ENCODE data around the gene LANCL3.
A peak's percentile ranks its signal among the peaks of the same experiment; 100 is the strongest.
"Not testable (repeated sequence)": the region's sequence is repeated elsewhere in the genome, so short reads cannot be mapped to it uniquely, and the experiment has no call there.

LANCL3 gene

DNA sequence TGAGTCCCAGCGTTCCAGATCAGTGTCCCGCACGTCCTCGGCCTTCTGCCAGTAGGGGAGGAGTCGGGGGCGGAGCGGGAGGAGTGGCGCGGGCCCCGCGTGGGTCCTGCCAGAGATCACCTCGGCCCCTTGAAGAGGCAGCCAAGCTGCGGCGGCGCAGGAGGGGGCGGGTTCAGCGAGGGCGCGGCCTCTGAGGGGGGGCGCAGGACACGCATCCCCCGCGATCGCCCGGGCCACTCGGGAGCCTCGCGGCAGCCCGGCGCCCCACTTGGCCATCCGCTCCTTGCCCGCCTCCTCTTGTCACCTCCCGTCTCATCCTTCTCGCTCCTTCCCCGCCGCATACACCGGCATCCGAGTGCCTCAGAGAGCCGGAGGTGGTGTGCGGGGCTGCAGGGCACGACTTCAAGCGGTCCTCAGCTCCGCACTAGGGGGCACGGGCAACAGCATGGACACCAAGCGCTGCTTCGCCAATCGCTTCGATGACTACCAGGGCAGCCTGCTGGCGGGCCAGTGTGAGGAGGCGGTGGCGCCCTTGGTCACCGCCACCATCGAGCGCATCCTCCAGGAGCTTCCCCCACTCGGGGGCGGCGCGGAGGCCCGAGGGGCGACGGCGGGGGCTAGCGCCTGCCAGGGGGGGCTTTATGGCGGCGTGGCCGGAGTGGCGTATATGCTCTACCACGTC lies at the start of gene LANCL3:
TSS of gene LANCL3 (plus strand) at position 236 of the 682 bp plus-strand sequence. CDS start at position 446, 210 bp downstream.
- DNase-seq: not testable (repeated sequence)

DNA sequence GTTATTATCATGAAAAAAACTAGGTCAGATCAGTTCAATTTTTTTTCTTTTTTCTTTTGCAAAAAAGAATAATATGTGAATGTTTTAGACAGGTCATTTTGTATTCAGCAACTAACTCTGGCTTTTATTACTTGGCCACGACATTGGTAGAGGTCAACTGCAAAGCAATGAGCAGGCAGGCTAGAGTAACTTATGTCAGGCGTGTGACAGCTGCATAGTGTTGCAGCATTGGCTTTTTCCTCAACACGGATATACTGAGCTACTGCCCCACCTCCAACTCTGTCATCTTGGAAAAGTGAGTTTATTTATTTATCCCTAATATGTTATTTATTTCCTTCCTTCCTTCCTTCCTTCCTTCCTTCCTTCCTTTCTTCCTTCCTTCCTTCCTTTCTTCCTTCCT lies 47.8 kb upstream of the LANCL3 start:
- not testable (repeated sequence) for DNase-seq

DNA sequence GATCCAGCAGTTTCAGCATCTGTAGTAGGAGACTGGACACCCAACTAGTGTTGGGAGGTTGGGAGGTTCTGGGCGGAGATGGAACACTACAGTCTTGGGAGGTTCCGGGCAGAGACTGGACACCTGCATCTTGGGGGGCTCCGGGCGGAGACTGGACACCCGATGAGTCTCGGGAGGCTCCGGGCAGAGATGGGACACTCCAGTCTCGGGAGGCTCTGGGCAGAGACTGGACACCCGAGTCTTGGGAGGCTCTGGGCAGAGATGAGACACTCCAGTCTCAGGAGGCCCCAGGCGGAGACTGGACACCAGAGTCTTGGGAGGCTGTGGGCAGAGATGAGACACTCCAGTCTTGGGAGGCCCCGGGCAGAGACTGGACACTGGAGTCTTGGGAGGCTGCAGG lies 29.5 kb upstream of the LANCL3 start:
- DNase-seq: no peak

DNA sequence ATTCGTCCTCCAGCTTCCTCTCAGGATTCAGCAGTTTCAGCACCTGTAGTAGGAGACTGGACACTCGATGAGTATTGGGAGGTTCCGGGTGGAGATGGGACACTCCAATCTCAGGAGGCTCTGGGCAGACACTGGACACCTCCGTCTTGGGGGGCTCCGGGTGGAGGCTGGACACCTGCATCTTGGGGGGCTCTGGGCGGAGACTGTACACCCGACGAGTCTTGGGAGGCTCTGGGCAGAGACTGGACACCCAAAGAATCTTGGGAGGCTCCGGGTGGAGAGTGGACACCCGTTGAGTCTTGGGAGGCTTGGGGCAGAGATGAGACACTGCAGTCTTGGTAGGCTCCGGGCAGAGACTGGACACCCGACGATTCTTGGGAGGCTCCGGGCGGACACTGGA lies 28.7 kb upstream of the LANCL3 start:
- DNase-seq: no peak

DNA sequence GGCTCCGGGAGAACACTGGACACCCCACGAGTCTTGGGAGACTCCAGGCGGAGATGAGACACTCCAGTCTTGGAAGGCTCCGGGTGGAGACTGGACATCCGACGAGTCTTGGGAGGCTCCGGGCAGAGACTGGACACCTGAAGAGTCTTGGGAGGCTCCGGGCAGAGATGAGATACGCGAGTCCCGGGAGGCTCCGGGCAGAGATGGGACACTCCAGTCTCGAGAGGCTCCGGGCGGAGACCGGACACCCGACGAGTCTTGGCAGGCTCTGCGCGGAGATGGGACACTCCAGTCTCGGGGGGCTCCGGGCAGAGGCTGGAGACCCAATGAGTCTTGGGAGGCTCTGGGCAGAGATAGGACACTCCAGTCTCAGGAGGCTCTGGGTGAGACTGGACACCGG lies 28.1 kb upstream of the LANCL3 start:
- DNase-seq: no peak

DNA sequence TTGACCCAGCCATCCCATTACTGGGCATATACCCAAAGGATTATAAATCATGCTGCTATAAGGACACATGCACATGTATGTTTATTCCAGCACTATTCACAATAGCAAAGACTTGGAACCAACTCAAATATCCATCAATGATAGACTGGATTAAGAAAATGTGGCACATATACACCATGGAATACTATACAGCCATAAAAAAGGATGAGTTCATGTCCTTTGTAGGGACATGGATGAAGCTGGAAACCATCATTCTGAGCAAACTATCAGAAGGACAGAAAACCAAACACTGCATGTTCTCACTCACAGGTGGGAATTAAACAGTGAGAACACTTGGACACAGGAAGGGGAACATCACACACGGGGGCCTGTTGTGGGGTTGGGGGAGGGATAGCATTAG lies 26.9 kb upstream of the LANCL3 start:
- DNase-seq: not testable (repeated sequence)

DNA sequence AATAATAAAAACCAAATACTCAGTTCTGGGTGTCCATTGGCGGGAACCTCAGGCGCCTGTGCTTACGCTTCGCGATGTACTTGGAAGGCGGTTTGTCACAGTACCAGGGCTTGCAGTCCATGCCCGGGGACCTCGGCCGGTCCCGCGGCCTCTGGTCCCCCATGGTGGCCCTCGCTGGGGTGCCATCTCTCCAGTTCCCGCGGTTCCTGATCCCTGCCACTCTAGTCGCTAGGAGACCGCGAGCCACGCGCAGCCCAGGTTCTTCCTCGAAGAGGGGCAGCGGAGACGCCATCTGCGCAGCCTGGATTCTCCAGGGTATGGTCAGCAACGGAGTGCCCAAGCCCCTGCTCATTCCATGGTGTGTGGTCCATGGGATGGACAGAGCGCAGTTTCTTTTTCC lies 26.4 kb upstream of the LANCL3 start:
- DNase-seq: no peak

DNA sequence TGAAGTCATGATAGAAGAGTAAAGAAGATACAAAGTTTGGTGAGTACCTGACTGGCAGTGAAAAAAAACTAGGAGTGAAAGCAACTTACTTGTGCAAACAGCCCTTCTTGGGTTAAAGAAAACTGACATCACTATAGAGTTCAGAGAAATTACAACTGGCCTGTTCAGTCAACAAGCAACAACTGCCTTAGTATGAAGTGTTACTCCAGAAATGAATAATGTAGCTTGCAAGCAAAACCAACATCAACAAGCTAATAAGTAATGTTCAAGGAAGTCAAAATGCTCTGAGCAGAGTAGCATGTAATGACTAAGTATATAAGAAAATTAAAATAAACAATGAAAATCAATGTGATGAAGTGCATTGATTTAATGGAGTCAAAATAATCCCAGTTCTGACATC lies 21.8 kb upstream of the LANCL3 start:
- DNase-seq: not testable (repeated sequence)

DNA sequence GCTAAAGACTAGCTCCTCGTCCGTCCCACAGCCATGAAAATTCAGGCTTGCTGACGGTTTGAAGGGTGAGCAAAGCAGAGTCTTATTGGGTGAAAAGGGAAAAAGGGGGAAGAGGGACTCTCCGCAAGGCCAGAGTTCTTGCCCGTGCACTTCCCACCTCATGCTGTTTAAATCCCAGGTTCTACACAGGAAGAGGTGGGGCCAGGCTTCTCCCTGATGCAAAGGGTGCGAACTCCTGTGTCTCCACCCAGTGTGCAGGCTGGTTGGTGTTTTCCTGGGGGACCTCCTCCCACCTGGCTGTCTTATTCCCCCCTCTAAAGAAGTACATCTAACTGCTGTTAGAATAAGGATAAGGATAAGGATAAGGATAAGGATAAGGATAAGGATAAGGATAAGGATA lies 18.0 kb upstream of the LANCL3 start:
- no peak for DNase-seq

DNA sequence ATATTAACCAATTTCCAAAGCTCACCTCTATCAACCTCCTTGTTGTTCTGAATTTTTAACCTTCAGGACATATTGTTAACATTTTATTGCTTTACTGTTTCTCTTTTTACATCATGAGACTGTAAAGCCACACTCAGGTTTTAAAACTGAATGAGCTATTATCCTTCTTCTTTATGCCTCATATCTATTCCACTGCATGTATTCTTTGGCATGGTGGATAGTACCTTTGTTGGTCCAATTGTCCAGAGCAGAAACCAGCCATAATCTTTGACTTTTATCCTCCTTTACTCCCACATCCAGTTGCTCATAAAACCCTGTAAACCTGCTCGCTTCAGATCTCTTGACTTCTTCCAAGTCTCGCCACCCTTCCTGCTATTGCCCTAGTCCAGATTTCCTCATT lies 6.2 kb upstream of the LANCL3 start:
- not testable (repeated sequence) for DNase-seq

DNA sequence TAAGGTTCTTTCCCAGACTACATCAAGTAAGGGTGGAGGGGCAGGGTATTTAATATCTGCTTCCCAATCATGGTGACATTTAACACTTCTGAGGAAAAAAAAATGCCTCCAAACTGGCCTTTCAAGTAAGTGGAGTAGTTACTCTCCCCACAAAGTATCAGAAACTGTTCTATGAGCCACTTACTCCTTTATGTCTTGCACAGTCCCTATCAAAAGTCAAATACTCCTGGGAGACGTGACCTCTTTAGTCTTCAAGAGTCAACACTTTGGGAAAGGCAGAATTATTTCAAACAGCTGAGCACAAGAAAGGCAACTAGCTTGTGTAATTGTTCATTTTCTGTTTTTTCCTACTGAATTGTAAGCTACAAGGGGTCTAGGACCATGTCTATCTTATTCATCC lies 1.1 kb upstream of the LANCL3 start:
- DNase-seq: not testable (repeated sequence)

DNA sequence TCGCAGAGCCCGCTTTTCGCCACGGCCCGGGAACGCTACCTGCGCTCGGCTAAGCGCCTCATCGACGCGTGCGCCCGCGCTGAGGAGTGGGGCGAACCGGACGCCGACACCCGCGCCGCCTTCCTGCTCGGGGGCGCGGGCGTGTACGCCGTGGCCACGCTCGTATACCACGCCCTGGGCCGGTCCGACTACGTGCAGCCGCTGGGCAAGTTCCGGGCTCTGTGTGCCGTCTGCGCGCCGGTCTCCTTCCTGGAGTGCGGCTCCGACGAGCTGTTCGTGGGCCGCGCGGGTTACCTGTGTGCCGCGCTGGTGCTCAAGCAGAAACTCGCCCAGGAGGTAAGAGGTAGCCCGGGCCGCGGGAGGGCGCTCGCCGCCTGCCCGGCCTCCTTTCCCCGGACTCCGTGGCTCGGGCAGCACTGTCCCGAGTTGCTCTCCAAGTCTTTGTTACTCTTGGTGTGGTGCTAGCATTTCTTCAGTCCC lies 687 bp downstream of the LANCL3 start:
- DNase-seq: peak; percentile 59

DNA sequence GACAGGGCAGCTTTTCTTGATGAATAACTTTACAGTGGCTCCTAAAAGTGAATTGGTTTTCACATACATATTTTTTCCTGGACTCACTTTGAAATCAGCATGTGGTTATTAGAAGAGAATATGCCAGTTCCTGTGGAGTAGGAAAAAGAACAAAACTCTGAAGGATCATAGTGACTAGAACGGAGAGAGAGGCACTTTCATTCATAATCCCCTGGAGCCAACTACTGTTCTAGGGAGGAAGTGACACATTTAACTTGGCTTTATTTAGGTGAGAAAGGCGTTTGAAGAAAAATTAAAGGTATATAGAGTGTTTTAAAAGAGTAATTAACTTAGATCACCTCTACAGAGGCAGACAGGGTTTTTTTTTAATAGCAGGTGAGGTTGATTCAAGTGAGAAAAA lies 1.7 kb downstream of the LANCL3 start:
- DNase-seq: not testable (repeated sequence)

DNA sequence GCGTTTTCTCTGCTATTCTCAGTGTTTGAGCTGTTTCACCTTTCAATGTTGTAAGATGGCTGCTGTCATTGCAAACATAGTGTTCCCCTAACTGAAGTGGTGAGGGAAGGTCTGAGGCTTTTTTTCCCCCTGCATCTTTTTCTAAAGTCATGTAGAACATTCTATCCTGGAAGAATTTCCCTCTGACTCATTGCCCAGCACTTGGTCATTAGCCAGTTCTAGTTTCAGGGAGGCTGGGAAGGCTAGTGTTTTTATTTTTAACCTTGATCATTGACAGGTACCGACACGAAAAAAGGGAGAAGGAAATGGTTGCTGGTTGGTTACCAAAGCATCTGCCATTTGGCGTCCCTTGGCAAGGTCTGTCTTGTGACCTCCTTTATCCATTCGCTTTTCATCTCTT lies 6.6 kb downstream of the LANCL3 start:
- DNase-seq: no peak

DNA sequence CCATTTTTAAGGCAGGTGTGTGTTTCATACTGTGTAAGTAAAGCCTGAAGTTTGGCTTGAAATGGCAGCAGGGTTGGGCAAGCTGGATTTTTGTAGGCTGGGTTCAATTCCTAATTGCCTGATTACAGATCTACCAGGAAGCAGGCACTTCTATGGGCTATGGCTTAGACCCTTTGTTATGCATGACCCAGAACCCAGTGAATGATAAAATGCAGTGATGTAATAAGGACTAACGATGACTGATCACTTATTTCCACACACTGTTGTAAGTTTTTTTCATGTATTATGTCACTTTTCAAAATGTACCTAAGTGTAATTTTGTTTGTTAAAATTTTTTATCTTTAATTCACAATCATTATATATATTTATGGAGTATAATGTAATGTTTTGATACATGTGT lies 8.6 kb downstream of the LANCL3 start:
- no peak for DNase-seq

DNA sequence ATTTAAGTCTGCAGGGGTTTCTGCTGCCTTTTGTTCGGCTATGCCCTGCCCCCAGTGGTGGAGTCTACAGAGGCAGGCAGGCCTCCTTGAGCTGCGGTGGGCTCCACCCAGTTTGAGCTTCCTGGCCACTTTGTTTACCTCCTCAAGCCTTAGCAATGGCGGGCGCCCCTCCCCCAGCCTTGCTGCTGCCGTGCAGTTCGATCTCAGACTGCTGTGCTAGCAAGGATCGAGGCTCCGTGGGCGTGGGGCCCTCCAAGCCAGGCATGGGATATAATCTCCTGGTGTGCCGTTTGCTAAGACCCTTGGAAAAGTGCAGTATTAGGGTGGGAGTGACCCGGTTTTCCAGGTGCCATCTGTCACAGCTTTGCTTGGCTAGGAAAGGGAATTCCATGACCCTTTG lies 15.9 kb downstream of the LANCL3 start:
- not testable (repeated sequence) for DNase-seq

DNA sequence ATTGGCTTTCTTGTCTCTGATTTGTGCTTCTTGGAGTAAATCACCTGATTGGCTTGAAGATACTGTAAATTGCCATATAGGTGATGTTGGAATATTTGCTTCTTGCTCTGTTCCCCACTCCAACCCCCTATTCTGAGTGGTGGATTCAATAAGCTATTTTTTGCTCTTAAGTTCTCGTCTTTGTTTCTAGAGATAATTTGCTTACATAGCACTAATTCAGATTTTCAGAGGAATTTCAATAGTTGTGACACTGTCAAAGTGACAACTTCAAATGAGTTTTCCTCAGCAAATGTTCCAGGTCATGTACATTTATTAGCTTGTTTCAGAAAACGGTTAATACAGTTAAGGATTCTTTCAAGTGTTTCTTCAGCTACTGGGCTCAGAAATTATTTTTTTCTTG lies 18.6 kb downstream of the LANCL3 start:
- no peak for DNase-seq

DNA sequence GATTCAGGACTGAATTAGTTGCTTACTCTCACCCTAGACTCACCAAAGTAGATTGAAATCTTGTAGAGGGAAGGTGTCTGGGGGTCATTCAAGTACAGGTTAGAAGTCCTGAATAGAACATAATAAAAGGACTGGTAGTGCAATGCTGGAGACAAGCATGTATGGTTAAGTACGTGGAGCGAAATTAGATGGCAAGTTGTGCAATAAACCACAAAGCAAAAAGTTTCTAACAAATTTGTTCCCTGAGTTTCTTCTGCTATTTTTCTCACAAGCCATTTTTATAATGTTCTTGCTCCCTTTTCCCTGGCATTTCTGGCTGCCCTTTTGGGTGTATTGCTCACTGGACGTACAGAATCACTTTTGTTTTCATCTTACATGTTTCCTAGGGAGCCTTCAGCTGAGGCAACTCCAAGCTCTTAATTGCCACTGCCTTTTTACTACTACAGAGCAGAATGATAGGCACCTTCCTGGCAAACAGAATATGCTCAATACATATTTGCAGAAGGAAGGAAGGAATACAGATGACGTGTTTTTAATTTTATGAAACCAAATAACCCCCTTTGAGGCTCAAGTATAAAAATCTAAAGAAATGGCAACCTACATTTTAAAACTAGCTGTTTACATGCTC lies 23.4 kb downstream of the LANCL3 start:
- DNase-seq: no peak

DNA sequence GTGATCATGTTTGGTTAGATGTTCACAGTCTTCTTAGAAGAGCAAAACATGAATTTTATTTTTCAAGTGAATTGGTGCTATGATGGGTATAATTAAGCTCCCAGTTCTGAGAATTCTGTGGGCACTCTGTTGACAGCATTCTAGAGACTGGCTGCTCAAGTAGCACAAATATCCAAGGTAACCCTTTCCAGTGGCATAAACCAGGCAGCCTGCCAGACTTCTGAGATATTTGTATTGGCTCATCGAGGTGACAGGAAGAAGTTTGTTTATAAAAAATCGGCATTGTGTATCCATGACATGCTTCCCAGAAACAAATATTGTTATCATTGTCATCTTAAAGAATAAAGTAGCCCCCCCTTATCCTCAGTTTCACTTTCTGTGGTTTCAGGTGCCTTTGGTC lies 28.3 kb downstream of the LANCL3 start:
- DNase-seq: peak; percentile 4

DNA sequence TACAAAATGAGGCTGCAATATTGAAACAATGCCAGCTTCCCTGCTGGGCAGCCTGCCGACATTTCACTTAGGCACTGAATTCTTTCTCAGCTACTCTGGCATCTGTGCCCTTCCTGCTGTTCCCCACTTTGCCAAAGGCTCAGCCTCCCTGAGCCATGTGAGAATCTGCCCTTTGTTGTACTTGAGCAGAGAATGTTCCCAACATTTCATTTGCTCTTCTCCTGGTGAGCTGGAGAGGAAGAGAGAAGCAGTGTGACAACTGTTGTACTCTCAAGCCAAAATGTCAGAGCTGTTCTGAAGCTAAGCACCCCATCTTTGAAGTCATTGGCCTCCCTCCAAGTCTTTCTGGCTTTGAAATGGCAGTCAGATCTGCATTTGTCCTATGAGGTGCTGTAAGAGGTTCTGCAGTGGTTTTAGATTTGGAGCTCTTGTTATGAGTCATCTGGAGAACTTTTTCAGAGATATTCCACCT lies 32.5 kb downstream of the LANCL3 start:
- peak; percentile 32 for DNase-seq

DNA sequence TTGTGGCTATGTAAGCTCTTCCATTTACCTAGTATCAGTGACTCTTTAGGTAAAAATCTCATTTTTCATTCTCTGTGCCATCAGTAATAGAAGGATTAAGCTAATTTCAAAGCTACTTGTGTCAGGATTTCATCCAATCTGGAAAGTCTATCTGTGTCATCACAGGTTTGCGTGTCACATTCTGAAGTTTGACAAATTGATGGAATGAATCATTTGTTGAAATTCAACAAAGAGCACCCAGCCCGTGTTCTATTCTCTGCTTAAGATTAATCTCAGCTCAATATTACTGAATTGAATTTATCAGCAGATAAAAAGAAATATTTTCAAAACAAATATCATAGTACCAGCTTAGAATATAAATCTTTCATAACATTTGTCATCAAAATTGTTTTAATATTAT lies 35.8 kb downstream of the LANCL3 start:
- no peak for DNase-seq

DNA sequence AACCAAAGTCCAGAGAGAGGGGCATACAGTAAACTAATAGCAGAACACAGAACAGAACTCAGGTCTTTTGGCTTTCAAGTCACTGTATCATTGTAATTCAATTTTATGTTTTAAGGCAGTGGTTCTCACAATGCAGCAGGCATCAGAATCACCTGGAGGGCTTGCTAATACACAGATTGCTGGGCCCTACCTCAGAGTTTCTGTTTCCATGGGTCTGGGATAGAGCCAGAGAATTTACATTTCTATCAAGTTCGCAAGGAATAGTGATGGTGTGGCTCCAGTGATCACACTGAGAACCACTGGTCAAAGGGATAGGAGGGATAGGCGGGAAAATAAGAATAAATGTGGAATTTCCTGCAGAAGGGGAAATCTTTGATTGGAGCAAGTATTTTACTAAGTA lies 36.7 kb downstream of the LANCL3 start:
- DNase-seq: no peak

DNA sequence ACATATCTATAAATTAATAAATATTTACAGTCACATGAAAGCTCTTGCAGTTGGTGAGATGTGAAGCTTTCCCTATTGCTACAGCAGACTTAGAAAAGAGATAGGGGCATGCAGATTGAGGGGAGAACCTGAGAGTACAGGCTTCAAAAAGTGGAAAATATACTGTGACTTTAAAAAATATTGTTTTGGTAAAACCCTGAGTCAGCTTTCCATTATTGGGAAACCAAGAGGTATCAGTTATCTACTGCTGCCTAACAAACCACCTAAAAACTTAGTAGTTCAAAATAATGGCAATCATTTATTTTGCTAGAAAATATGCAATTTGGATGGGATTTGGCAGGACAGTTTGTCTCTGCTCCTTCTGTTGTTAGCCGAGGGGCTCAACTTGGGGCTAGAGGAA lies 38.3 kb downstream of the LANCL3 start:
- DNase-seq: no peak

DNA sequence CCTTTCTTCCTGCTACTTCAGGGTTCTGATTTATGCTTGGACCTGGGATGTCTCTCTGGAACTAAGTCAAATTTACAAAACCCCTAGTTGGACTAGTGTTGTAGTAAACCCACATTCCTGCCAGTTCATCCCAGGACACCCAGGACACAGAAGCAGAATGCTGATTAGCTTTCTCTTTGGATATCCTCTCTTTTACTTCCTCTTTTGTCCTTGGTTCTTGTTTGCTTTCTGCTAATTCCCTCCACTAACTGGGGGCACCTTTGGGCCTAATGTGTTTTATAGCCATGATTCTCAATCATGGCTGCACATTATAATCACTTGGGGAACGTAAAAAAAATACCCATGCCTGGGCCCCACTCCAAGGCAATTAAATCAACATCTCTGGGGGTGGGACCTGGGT lies 42.5 kb downstream of the LANCL3 start:
- DNase-seq: no peak

DNA sequence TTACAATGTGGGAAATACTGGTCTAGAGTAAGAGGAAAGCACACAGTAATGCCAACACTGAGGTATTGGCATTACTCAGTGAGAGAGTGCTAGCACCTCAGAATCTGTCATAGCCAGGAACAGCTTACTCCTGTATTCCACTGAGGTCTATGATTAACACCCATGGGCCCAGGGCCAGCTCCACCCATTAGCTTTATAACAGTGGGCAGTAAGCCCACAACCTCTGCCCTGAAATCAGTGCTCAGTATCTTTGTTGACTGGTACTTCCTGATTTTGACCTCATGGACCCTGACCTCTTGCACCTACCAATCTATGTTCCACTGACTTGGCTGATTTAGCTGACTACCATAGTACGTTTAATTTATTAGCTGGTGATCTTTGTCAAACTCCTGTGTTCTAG lies 56.1 kb downstream of the LANCL3 start:
- no peak for DNase-seq

All from RPMI8226 (cell line).